Endodermal cell (in vitro differentiated cells): Measurements from ENCODE around the gene TSPAN15. TPM values are rescaled to one million over a fixed set of nuclear protein-coding genes. Genes with fewer than 3 reads are reported as not detected.

Source experiments
- DNase-seq: peaks from one replicate; pipeline ENCODE4 v3.0.0-alpha.2; 2017
- H3K27ac ChIP-seq: 2 replicates; pipeline ENCODE4 v1.5.1; 2013; ENCODE audit warnings: mild to moderate bottlenecking, low read depth, low read length, moderate library complexity
- H3K27me3 ChIP-seq: 2 replicates; pipeline ENCODE4 v1.6.1; 2013; ENCODE audit warnings: mild to moderate bottlenecking, low read length, moderate library complexity; ENCODE audit not compliant: insufficient read depth, control insufficient read depth, poor library complexity, severe bottlenecking
- H3K36me3 ChIP-seq: 2 replicates; pipeline ENCODE4 v1.7.0; 2013; ENCODE audit warnings: mild to moderate bottlenecking, low read length, moderate library complexity; ENCODE audit not compliant: control insufficient read depth, insufficient read depth
- H3K4me1 ChIP-seq: one replicate; pipeline ENCODE4 v1.7.0; 2013; ENCODE audit warnings: low read length; ENCODE audit not compliant: control insufficient read depth, insufficient read depth
- H3K4me3 ChIP-seq: 2 replicates; pipeline ENCODE4 v1.5.1; 2013; ENCODE audit warnings: mild to moderate bottlenecking, low read length, moderate library complexity
- H3K9ac ChIP-seq: 2 replicates; pipeline ENCODE4 v1.6.1; 2013; ENCODE audit warnings: mild to moderate bottlenecking, low read length, moderate library complexity; ENCODE audit not compliant: poor library complexity, severe bottlenecking; ENCODE audit errors: extremely low read depth
- H3K9me3 ChIP-seq: 2 replicates; pipeline ENCODE4 v1.6.1; 2013; ENCODE audit warnings: mild to moderate bottlenecking, low read length, moderate library complexity; ENCODE audit not compliant: control insufficient read depth
- H3K27ac Mint-ChIP-seq: 2 replicates; pipeline ENCODE4 v1.8.0; 2020; ENCODE audit warnings: mixed read lengths
- H3K27me3 Mint-ChIP-seq: 2 replicates; pipeline ENCODE4 v1.8.0; 2021; ENCODE audit warnings: mild to moderate bottlenecking, mixed read lengths; ENCODE audit not compliant: insufficient read depth
- H3K36me3 Mint-ChIP-seq: 2 replicates; pipeline ENCODE4 v1.8.0; 2020; ENCODE audit warnings: low read depth, mixed read lengths
- H3K4me1 Mint-ChIP-seq: 2 replicates; pipeline ENCODE4 v1.8.0; 2020; ENCODE audit warnings: mixed read lengths
- H3K4me3 Mint-ChIP-seq: 2 replicates; pipeline ENCODE4 v1.8.0; 2020; ENCODE audit warnings: mild to moderate bottlenecking, moderate library complexity, mixed read lengths
- H3K9me3 Mint-ChIP-seq: 2 replicates; pipeline ENCODE4 v1.8.0; 2020; ENCODE audit warnings: mild to moderate bottlenecking, mixed read lengths
- WGBS, 2 experiments: methylation state at CpG; one replicate each; pipeline versions ENCODE4 v1.1.5 to v1.1.7; 2013; ENCODE audit warnings: missing lambda C conversion rate in 2 of 2, mixed read lengths in 1 of 2; ENCODE audit not compliant: insufficient coverage in 1 of 2, insufficient read length in 1 of 2; 5-methylcytosine and 5-hydroxymethylcytosine counted together
- total RNA-seq, 2 donors: library from RNA; stranded (reverse); fragmentation: NEBNext Ultra II Directional in 1 of 2; extraction: Animal tissue kit (Norgen Biotek cat#: 25700) in 1 of 2; gene quantifications; 2 replicates in 1 of 2; 3 replicates in 1 of 2; pipeline ENCODE4 v1.2.1, GENCODE V29; 2021
- TF ChIP-seq, protein P1 (sequence below): fragments of 200-600 bp; sonication (generic); conservative IDR thresholded peaks from 2 replicates; pipeline ENCODE4 v1.5.0; 2021; ENCODE audit warnings: antibody characterized with exemption, mild to moderate bottlenecking

TSPAN15 gene
- total RNA-seq, 2 donors from 2014 or later = 10.1 to 15.8 TPM

DNA sequence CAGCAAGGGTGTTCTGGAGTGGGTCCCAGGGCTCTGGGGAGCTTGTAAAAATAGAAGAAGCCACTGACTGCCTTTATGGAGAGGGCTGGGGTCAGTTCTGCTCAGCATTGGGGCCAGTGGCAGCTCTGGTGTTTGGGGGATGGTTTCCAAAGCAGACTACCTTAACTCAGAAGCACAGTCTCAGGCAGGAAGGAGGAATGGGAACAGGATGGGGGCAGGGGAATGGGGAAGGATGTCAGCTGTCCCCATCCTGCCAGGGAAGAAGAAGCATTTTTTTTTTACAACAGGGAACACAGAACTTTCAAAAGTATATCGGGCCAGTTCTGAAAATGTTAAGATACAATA, 28.8 kb downstream of the TSPAN15 start:
- TF ChIP-seq, protein P1, sequence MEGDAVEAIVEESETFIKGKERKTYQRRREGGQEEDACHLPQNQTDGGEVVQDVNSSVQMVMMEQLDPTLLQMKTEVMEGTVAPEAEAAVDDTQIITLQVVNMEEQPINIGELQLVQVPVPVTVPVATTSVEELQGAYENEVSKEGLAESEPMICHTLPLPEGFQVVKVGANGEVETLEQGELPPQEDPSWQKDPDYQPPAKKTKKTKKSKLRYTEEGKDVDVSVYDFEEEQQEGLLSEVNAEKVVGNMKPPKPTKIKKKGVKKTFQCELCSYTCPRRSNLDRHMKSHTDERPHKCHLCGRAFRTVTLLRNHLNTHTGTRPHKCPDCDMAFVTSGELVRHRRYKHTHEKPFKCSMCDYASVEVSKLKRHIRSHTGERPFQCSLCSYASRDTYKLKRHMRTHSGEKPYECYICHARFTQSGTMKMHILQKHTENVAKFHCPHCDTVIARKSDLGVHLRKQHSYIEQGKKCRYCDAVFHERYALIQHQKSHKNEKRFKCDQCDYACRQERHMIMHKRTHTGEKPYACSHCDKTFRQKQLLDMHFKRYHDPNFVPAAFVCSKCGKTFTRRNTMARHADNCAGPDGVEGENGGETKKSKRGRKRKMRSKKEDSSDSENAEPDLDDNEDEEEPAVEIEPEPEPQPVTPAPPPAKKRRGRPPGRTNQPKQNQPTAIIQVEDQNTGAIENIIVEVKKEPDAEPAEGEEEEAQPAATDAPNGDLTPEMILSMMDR = no peak
- no peaks in the 10 kb centered on the region for H3K27me3 ChIP-seq
- H3K4me1 ChIP-seq = no peaks in the 10 kb centered on the region
- H3K4me1 Mint-ChIP-seq = no peaks in the 10 kb centered on the region
- no peak overlapping the region for H3K27ac Mint-ChIP-seq
- H3K4me3 ChIP-seq = no peak overlapping the region
- no peaks in the 10 kb centered on the region for H3K9me3 Mint-ChIP-seq
- DNase-seq = no peak
- H3K4me3 Mint-ChIP-seq = no peak overlapping the region
- H3K27me3 Mint-ChIP-seq = peaks cover 2% of the 10 kb centered on the region
- H3K9me3 ChIP-seq = no peaks in the 10 kb centered on the region
- no peak overlapping the region for H3K9ac ChIP-seq
- no peak overlapping the region for H3K27ac ChIP-seq
- peaks cover 2% of the 10 kb centered on the region for H3K36me3 Mint-ChIP-seq
- H3K36me3 ChIP-seq = no peaks in the 10 kb centered on the region
- WGBS, 2 experiments = 87% methylated on average over 1 of the region's 1 CpG; no CpG with 5 or more reads in 1 of the 2 experiments

DNA sequence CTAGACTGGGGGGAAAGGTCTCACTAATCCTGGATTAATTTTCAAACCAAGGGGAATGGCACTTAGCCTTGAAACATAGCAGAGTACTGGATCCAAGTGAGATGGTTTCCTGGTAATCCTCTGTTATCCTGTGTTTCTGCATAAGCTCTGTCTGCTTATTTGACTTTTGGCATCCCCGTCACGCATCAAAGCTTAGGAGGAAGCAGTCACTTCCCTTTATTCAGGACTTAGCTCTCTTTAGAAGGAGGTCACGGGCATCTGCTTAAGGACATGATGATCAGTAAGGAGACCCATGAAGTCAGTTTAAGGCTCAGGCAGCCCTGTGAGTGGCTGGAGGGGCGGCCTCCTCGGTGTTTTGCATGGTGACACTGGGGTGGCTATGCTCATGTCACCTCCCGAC, 30.0 kb downstream of the TSPAN15 start:
- Histone ChIP-seq H3K27ac (no peak overlapping the region), H3K4me1 (no peaks in the 10 kb centered on the region), H3K27me3 (no peaks in the 10 kb centered on the region), H3K36me3 (no peaks in the 10 kb centered on the region), H3K9me3 (no peaks in the 10 kb centered on the region), H3K4me3 (no peak overlapping the region), H3K9ac (no peak overlapping the region)
- Mint-ChIP-seq H3K27ac (no peak overlapping the region), H3K36me3 (peaks cover 8% of the 10 kb centered on the region), H3K9me3 (no peaks in the 10 kb centered on the region), H3K27me3 (peaks cover 2% of the 10 kb centered on the region), H3K4me3 (no peak overlapping the region), H3K4me1 (no peaks in the 10 kb centered on the region)
- WGBS, 2 experiments = 94 to 95% methylated on average over 6 of the region's 6 CpGs
- TF ChIP-seq, protein P1 = no peak
- no peak for DNase-seq

DNA sequence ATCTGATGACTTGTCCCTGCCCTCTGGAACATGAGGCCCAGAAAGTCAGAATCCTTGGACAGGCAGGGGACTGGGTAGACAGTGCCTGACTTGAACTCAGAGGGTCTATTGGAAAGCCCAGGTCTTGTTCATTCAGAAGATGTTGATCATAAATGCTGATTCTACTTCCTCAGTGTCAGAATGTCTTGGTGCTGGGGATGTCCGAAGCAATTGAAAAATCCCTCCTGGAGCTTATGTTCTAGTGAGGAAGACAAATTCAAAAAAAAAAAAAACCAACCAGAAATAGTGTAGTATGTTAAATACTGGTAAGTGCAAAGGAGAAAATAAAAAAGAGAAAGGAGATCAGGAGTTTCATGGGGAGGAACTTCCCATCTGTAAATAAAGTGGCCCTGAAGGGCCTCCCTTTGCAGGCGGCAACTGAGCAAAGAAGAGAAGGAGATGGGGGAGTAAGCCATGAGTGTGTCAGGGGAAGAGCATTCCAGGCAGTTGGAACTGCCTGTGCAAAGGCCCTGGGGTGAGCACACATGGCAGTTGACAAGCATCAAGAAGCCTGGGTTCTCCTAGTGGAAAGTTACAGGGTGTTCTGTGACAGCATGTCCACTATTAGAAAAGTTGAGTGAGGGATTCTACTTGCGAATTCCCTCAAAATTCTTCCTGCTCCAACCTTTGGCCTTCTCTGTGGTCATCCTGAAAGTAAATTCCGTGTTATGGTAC, 30.7 kb downstream of the TSPAN15 start:
- Histone ChIP-seq H3K27me3 (no peaks in the 10 kb centered on the region), H3K9me3 (no peaks in the 10 kb centered on the region), H3K4me1 (no peaks in the 10 kb centered on the region), H3K27ac (no peak overlapping the region), H3K9ac (no peak overlapping the region), H3K36me3 (no peaks in the 10 kb centered on the region), H3K4me3 (no peak overlapping the region)
- Mint-ChIP-seq H3K4me1 (no peaks in the 10 kb centered on the region), H3K4me3 (no peak overlapping the region), H3K27me3 (peaks cover 2% of the 10 kb centered on the region), H3K27ac (no peak overlapping the region), H3K36me3 (peaks cover 8% of the 10 kb centered on the region), H3K9me3 (peaks cover under 1% of the 10 kb centered on the region)
- WGBS, 2 experiments = 83 to 87% methylated on average over 1 to 4 of the region's 4 CpGs
- TF ChIP-seq, protein P1 = no peak
- no peak for DNase-seq
